BLaER1 treated with 17β-estradiol and CSF1 and Interleukin-3, amounts not matched to agents 10 nM and 100 nM (cell line): ENCODE results near the gene FGD3.

Experiments
- H3K27ac ChIP-seq, 11 experiments: shearing (Covaris generic); formaldehyde crosslinking; 2 replicates each; pipeline ENCODE4 v1.8.1; 2022
- H3K27me3 ChIP-seq, 11 experiments: shearing (Covaris generic); formaldehyde crosslinking; 2 replicates each; pipeline ENCODE4 v1.8.1; 2022
- H3K36me3 ChIP-seq, 11 experiments: shearing (Covaris generic); formaldehyde crosslinking; 2 replicates each; pipeline ENCODE4 v1.8.1; 2022
- H3K4me1 ChIP-seq, 10 experiments: shearing (Covaris generic); formaldehyde crosslinking; 2 replicates each; pipeline ENCODE4 v1.8.1; 2022
- H3K4me2 ChIP-seq, 11 experiments: shearing (Covaris generic); formaldehyde crosslinking; 2 replicates each; pipeline ENCODE4 v1.8.1; 2022
- H3K4me3 ChIP-seq, 10 experiments: shearing (Covaris generic); formaldehyde crosslinking; 2 replicates each; pipeline ENCODE4 v1.8.1; 2022
- H3K9ac ChIP-seq, 11 experiments: shearing (Covaris generic); formaldehyde crosslinking; 2 replicates each; pipeline ENCODE4 v1.8.1; 2022
- H3K9me3 ChIP-seq, 11 experiments: shearing (Covaris generic); formaldehyde crosslinking; replicated peaks in 1 of 11; 2 replicates each; pipeline ENCODE4 v1.8.1; 2022
- H4K20me1 ChIP-seq, 11 experiments: shearing (Covaris generic); formaldehyde crosslinking; 2 replicates each; pipeline ENCODE4 v1.8.1; 2022
- Cebpa-rat ChIP-seq, 11 experiments: shearing (Covaris generic); IDR thresholded peaks; 2 replicates each; pipeline ENCODE4 v1.8.1; 2022

FGD3 gene

GRCh38 chr9:92977279-92977678, 30.0 kb downstream of the FGD3 start:
- peak overlapping the region in 4 of 11 experiments; percentile 5 to 26 (median 11); a peak in 2 of 22 replicates for H3K4me2 ChIP-seq
- no peak overlapping the region for H3K4me3 ChIP-seq
- no peak overlapping the region for H3K9ac ChIP-seq
- no peaks in the 10 kb centered on the region for H3K27me3 ChIP-seq
- H3K36me3 ChIP-seq = peaks cover 71 to 86% (median 85%) of the 10 kb centered on the region in 11 experiments
- peaks cover 18 to 68% (median 44%) of the 10 kb centered on the region in 10 experiments for H3K4me1 ChIP-seq
- peak overlapping the region in 1 of 11 experiments; percentile 34; a peak in 1 of 22 replicates for H3K27ac ChIP-seq
- H4K20me1 ChIP-seq = peaks cover 37 to 95% (median 57%) of the 10 kb centered on the region in 11 experiments; a peak in 21 of 22 replicates
- no peak for TF ChIP-seq Cebpa-rat (IDR thresholded peaks at IDR 0.05)
- H3K9me3 ChIP-seq = peaks cover 13 to 38% (median 33%) of the 10 kb centered on the region in 11 experiments

GRCh38 chr9:92978345-92978875, 31.1 kb downstream of the FGD3 start:
- TF ChIP-seq Cebpa-rat (IDR thresholded peaks at IDR 0.05) = no peak
- Histone ChIP-seq H3K27me3 (no peaks in the 10 kb centered on the region), H3K4me1 (peaks cover 7 to 56% (median 33%) of the 10 kb centered on the region in 10 experiments), H3K27ac (no peak overlapping the region), H3K9ac (no peak overlapping the region), H3K9me3 (peaks cover 25 to 49% (median 45%) of the 10 kb centered on the region in 11 experiments), H4K20me1 (peaks cover 32 to 87% (median 47%) of the 10 kb centered on the region in 11 experiments; a peak in 21 of 22 replicates), H3K36me3 (peaks cover 82 to 94% (median 93%) of the 10 kb centered on the region in 11 experiments), H3K4me2 (no peak overlapping the region), H3K4me3 (no peak overlapping the region)

- H3K4me1 ChIP-seq = peaks cover 0 to 47% (median 22%) of the 10 kb centered on the region in 10 experiments; a peak in 13 of 20 replicates
- H3K4me2 ChIP-seq = peak overlapping the region in 2 of 11 experiments; percentile 2 to 38; a peak in 2 of 22 replicates
- H3K36me3 ChIP-seq = peaks cover 89 to 94% (median 93%) of the 10 kb centered on the region in 11 experiments
- no peak overlapping the region for H3K4me3 ChIP-seq
- TF ChIP-seq Cebpa-rat (IDR thresholded peaks at IDR 0.05) = no peak
- no peaks in the 10 kb centered on the region for H3K27me3 ChIP-seq
- no peak overlapping the region for H3K9ac ChIP-seq
- peaks cover 35 to 60% (median 55%) of the 10 kb centered on the region in 11 experiments for H3K9me3 ChIP-seq
- H4K20me1 ChIP-seq = peaks cover 22 to 87% (median 36%) of the 10 kb centered on the region in 11 experiments; a peak in 21 of 22 replicates
- H3K27ac ChIP-seq = no peak overlapping the region
Observed at GRCh38 chr9:92979283-92980056, 32.1 kb downstream of the FGD3 start.

- no peak overlapping the region for H3K9ac ChIP-seq
- H3K36me3 ChIP-seq = peaks cover 89 to 94% (median 93%) of the 10 kb centered on the region in 11 experiments
- H3K27me3 ChIP-seq = no peaks in the 10 kb centered on the region
- no peak for TF ChIP-seq Cebpa-rat (IDR thresholded peaks at IDR 0.05)
- no peak overlapping the region for H3K27ac ChIP-seq
- peaks cover 14 to 87% (median 31%) of the 10 kb centered on the region in 11 experiments; a peak in 21 of 22 replicates for H4K20me1 ChIP-seq
- H3K4me2 ChIP-seq = peak overlapping the region in 2 of 11 experiments; percentile 2 to 38; a peak in 2 of 22 replicates
- no peak overlapping the region; a peak in 1 of 20 replicates for H3K4me3 ChIP-seq
- peaks cover 0 to 51% (median 16%) of the 10 kb centered on the region in 10 experiments; a peak in 13 of 20 replicates for H3K4me1 ChIP-seq
- H3K9me3 ChIP-seq = peaks cover 36 to 67% (median 63%) of the 10 kb centered on the region in 11 experiments
Observed at GRCh38 chr9:92980085-92980745, 32.9 kb downstream of the FGD3 start.

GRCh38 chr9:92982130-92982529, 34.8 kb downstream of the FGD3 start:
- TF ChIP-seq Cebpa-rat (IDR thresholded peaks at IDR 0.05) = no peak

GRCh38 chr9:92983984-92984589, 36.8 kb downstream of the FGD3 start:
- Histone ChIP-seq H3K4me3 (peak overlapping the region in 5 of 10 experiments; percentile 17 to 47 (median 27); a peak in 4 of 20 replicates), H3K27me3 (no peaks in the 10 kb centered on the region), H3K27ac (no peak overlapping the region), H3K4me1 (peaks cover 0 to 52% (median 2%) of the 10 kb centered on the region in 10 experiments; a peak in 6 of 20 replicates), H3K36me3 (peaks cover 95 to 100% (median 100%) of the 10 kb centered on the region in 11 experiments), H3K4me2 (no peak overlapping the region), H3K9me3 (peaks cover 36 to 92% (median 84%) of the 10 kb centered on the region in 11 experiments), H4K20me1 (peaks cover 0 to 92% (median 20%) of the 10 kb centered on the region in 11 experiments; a peak in 16 of 22 replicates), H3K9ac (no peak overlapping the region)
- TF ChIP-seq Cebpa-rat (IDR thresholded peaks at IDR 0.05) = no peak

More at GRCh38 chr9:92982130-92982529, 34.8 kb downstream of the FGD3 start:
- H3K4me3 ChIP-seq = peak overlapping the region in 1 of 10 experiments; percentile 17; a peak in 3 of 20 replicates
- H3K9me3 ChIP-seq = peaks cover 36 to 84% (median 80%) of the 10 kb centered on the region in 11 experiments
- H3K27me3 ChIP-seq = no peaks in the 10 kb centered on the region
- H3K4me1 ChIP-seq = peaks cover 0 to 54% (median 10%) of the 10 kb centered on the region in 10 experiments; a peak in 12 of 20 replicates
- no peak overlapping the region for H3K4me2 ChIP-seq
- H3K27ac ChIP-seq = no peak overlapping the region
- no peak overlapping the region for H3K9ac ChIP-seq
- peaks cover 0 to 87% (median 17%) of the 10 kb centered on the region in 11 experiments; a peak in 17 of 22 replicates for H4K20me1 ChIP-seq
- peaks cover 86 to 94% (median 93%) of the 10 kb centered on the region in 11 experiments for H3K36me3 ChIP-seq

GRCh38 chr9:92984976-92985375, 37.7 kb downstream of the FGD3 start:
- Histone ChIP-seq H3K4me3 (peak overlapping the region in 4 of 10 experiments; percentile 0 to 47 (median 4); a peak in 3 of 20 replicates), H3K9me3 (peaks cover 36 to 84% (median 75%) of the 10 kb centered on the region in 11 experiments), H3K4me1 (peaks cover 0 to 49% (median under 1%) of the 10 kb centered on the region in 10 experiments; a peak in 6 of 20 replicates), H3K4me2 (peak overlapping the region in 1 of 11 experiments; percentile 15; a peak in 1 of 22 replicates), H3K27me3 (no peaks in the 10 kb centered on the region), H3K9ac (no peak overlapping the region), H3K27ac (no peak overlapping the region), H4K20me1 (peaks cover 0 to 92% (median 26%) of the 10 kb centered on the region in 11 experiments; a peak in 16 of 22 replicates), H3K36me3 (peaks cover 93 to 100% (median 99%) of the 10 kb centered on the region in 11 experiments)
- no peak for TF ChIP-seq Cebpa-rat (IDR thresholded peaks at IDR 0.05)
